Measurements from ENCODE around the gene PDE6C. TPM values are rescaled to one million over a fixed set of nuclear protein-coding genes. Genes with fewer than 3 reads are reported as not detected.

PDE6C gene
- total RNA-seq, 4 donors from 2014 or later: not detected

GRCh38 chr10:93580828-93581227 is 31.5 kb upstream of the PDE6C start:
- in situ Hi-C loops (cut with MboI; ENCODE audit: low pct_ligation_motif_present in 1 of 4, low pct_unique_long_range_greater_than_20kb in 1 of 4, low sequenced_read_pairs in 3 of 4): no loop called here
- no peak for TF ChIP-seq POLR2A (IDR thresholded peaks at IDR 0.05)
- TF ChIP-seq EP300 (IDR thresholded peaks at IDR 0.05; ENCODE audit: low read depth): no peak
- no peak for TF ChIP-seq CTCF (IDR thresholded peaks at IDR 0.05)
- no peak for TF ChIP-seq POLR2AphosphoS5 (IDR thresholded peaks at IDR 0.05)
- Histone ChIP-seq H3K4me1 (peaks cover 0 to 17% (median 8%) of the 10 kb centered on the region in 4 donors), H3K36me3 (no peaks in the 10 kb centered on the region), H3K27me3 (no peaks in the 10 kb centered on the region), H3K27ac (no peak overlapping the region), H3K4me3 (no peak overlapping the region), H3K9me3 (no peaks in the 10 kb centered on the region)
- 57 to 61% methylated on average over 3 to 6 of the region's 6 CpGs for WGBS, 2 donors (ENCODE audit: low coverage in 1 of 2)
- intact Hi-C loops (cut with DNase I; ENCODE audit: low total_unique reads): no loop called here
- DNase-seq: no peak

- TF ChIP-seq EP300 (IDR thresholded peaks at IDR 0.05; ENCODE audit: low read depth): no peak
- no peak for TF ChIP-seq POLR2AphosphoS5 (IDR thresholded peaks at IDR 0.05)
- TF ChIP-seq POLR2A (IDR thresholded peaks at IDR 0.05): no peak
- TF ChIP-seq CTCF (IDR thresholded peaks at IDR 0.05): no peak
- Histone ChIP-seq H3K4me1 (no peaks in the 10 kb centered on the region), H3K4me3 (no peak overlapping the region), H3K9me3 (no peaks in the 10 kb centered on the region), H3K27ac (no peak overlapping the region), H3K36me3 (no peaks in the 10 kb centered on the region), H3K27me3 (no peaks in the 10 kb centered on the region)
- no peak for DNase-seq
- in situ Hi-C loops (cut with MboI; ENCODE audit: low pct_ligation_motif_present in 1 of 4, low pct_unique_long_range_greater_than_20kb in 1 of 4, low sequenced_read_pairs in 3 of 4): no loop called here
- intact Hi-C loops (cut with DNase I; ENCODE audit: low total_unique reads): no loop called here
- 95 to 100% methylated on average over 4 to 7 of the region's 7 CpGs for WGBS, 2 donors (ENCODE audit: low coverage in 1 of 2)
Observed at GRCh38 chr10:93584445-93584844, 27.9 kb upstream of the PDE6C start.

- no peak overlapping the region for H3K27ac ChIP-seq
- peaks cover 0 to 16% (median 9%) of the 10 kb centered on the region in 4 donors for H3K4me1 ChIP-seq
- no peaks in the 10 kb centered on the region for H3K9me3 ChIP-seq
- no peaks in the 10 kb centered on the region for H3K27me3 ChIP-seq
- WGBS, 2 donors (ENCODE audit: low coverage in 1 of 2): 74 to 87% methylated on average over 12 to 15 of the region's 15 CpGs
- no peak overlapping the region for H3K4me3 ChIP-seq
- no peak for DNase-seq
- H3K36me3 ChIP-seq: no peaks in the 10 kb centered on the region
- no peak for TF ChIP-seq CTCF (IDR thresholded peaks at IDR 0.05)
- no peak for TF ChIP-seq POLR2A (IDR thresholded peaks at IDR 0.05)
- TF ChIP-seq EP300 (IDR thresholded peaks at IDR 0.05; ENCODE audit: low read depth): no peak
- TF ChIP-seq POLR2AphosphoS5 (IDR thresholded peaks at IDR 0.05): no peak
- intact Hi-C loops (cut with DNase I; ENCODE audit: low total_unique reads) (no loop called here), in situ Hi-C loops (cut with MboI; ENCODE audit: low pct_ligation_motif_present in 1 of 4, low pct_unique_long_range_greater_than_20kb in 1 of 4, low sequenced_read_pairs in 3 of 4) (no loop called here)
Observed at GRCh38 chr10:93589648-93590562, 22.4 kb upstream of the PDE6C start.

GRCh38 chr10:93590638-93591037 is 21.7 kb upstream of the PDE6C start:
- intact Hi-C loops (cut with DNase I; ENCODE audit: low total_unique reads): no loop called here
- H3K4me3 ChIP-seq: no peak overlapping the region
- no peaks in the 10 kb centered on the region for H3K36me3 ChIP-seq
- H3K27me3 ChIP-seq: no peaks in the 10 kb centered on the region
- H3K4me1 ChIP-seq: peaks cover 0 to 16% (median 9%) of the 10 kb centered on the region in 4 donors
- DNase-seq: no peak
- TF ChIP-seq EP300 (IDR thresholded peaks at IDR 0.05; ENCODE audit: low read depth) (no peak), POLR2A (IDR thresholded peaks at IDR 0.05) (no peak), POLR2AphosphoS5 (IDR thresholded peaks at IDR 0.05) (no peak)
- H3K27ac ChIP-seq: peak overlapping the region in 3 of 4 donors; percentile 23 to 61 (median 40)
- in situ Hi-C loops (cut with MboI; ENCODE audit: low pct_ligation_motif_present in 1 of 4, low pct_unique_long_range_greater_than_20kb in 1 of 4, low sequenced_read_pairs in 3 of 4): no loop called here
- WGBS, 2 donors (ENCODE audit: low coverage in 1 of 2): 87 to 89% methylated on average over 4 to 7 of the region's 7 CpGs
- H3K9me3 ChIP-seq: no peaks in the 10 kb centered on the region

Measured in transverse colon (tissue), 4 donors.